ENCODE data around the gene ISLR. TPM values are rescaled to one million over a fixed set of nuclear protein-coding genes. Genes with fewer than 3 reads are reported as not detected.

ISLR gene
- total and polyA plus RNA-seq, 12 donors, result 8.8 to 19.7 (median 13.2) TPM

GRCh38 chr15:74179983-74180880 lies 6.7 kb downstream of the ISLR start:
- H3K27ac ChIP-seq, result peak overlapping the region; percentile 41 to 84 (median 76)
- H3K4me3 ChIP-seq, result peak overlapping the region in 2 of 10 donors; percentile 8 to 16
- no peaks in the 10 kb centered on the region for H3K27me3 ChIP-seq
- ATAC-seq (peak; percentile 54 to 68 (median 64)), DNase-seq (peak; percentile 48 to 50)
- peaks cover 14 to 59% (median 46%) of the 10 kb centered on the region in 9 donors for H3K4me1 ChIP-seq
- no peaks in the 10 kb centered on the region for H3K36me3 ChIP-seq
- peak in 2 of 9 donors; percentile 11 to 33 for TF ChIP-seq CTCF (IDR thresholded peaks at IDR 0.05)
- intact Hi-C loops (cut with DNase I), result loop anchor here in 4 of 10 donors (1.0 to 5.0 kb wide), 5 partner anchors 43 to 137 kb away; no protein-coding TSS in a partner anchor
- no peaks in the 10 kb centered on the region for H3K9me3 ChIP-seq
- WGBS, 2 donors, result 52 to 59% methylated on average over 17 of the region's 17 CpGs

- no peak for TF ChIP-seq CTCF (IDR thresholded peaks at IDR 0.05)
- Histone ChIP-seq H3K27me3 (no peaks in the 10 kb centered on the region), H3K36me3 (no peaks in the 10 kb centered on the region), H3K4me3 (no peak overlapping the region), H3K27ac (peak overlapping the region in 9 of 10 donors; percentile 41 to 84 (median 76)), H3K9me3 (no peaks in the 10 kb centered on the region), H3K4me1 (peaks cover 14 to 51% (median 46%) of the 10 kb centered on the region in 9 donors)
- DNase-seq (no peak), ATAC-seq (no peak)
- intact Hi-C loops (cut with DNase I), result loop anchor here in 2 of 10 donors (1.0 to 5.0 kb wide), 4 partner anchors 44 to 136 kb away; no protein-coding TSS in a partner anchor
- WGBS, 2 donors, result 82 to 85% methylated on average over 21 of the region's 21 CpGs
Measured at GRCh38 chr15:74180881-74181602, 7.5 kb downstream of the ISLR start.

- Histone ChIP-seq H3K4me3 (no peak overlapping the region), H3K4me1 (peaks cover 14 to 40% (median 35%) of the 10 kb centered on the region in 9 donors), H3K36me3 (no peaks in the 10 kb centered on the region), H3K27ac (no peak overlapping the region), H3K27me3 (no peaks in the 10 kb centered on the region), H3K9me3 (no peaks in the 10 kb centered on the region)
- 92 to 96% methylated on average over 8 of the region's 8 CpGs for WGBS, 2 donors
- ATAC-seq (no peak), DNase-seq (no peak)
- TF ChIP-seq CTCF (IDR thresholded peaks at IDR 0.05), result no peak
- intact Hi-C loops (cut with DNase I), result loop anchor here in 1 of 10 donors (5.0 kb wide), 1 partner anchor 135 kb away; no protein-coding TSS in a partner anchor
Measured at GRCh38 chr15:74182131-74182530, 8.6 kb downstream of the ISLR start.

- no peaks in the 10 kb centered on the region for H3K27me3 ChIP-seq
- H3K4me1 ChIP-seq, result peaks cover 6 to 17% (median 14%) of the 10 kb centered on the region in 9 donors
- intact Hi-C loops (cut with DNase I), result loop anchor here in 1 of 10 donors (5.0 kb wide), 1 partner anchor 133 kb away; no protein-coding TSS in a partner anchor
- WGBS, 2 donors, result 84 to 93% methylated on average over 12 of the region's 12 CpGs
- no peak for ATAC-seq
- H3K36me3 ChIP-seq, result no peaks in the 10 kb centered on the region
- H3K4me3 ChIP-seq, result no peak overlapping the region
- no peak for DNase-seq
- H3K9me3 ChIP-seq, result no peaks in the 10 kb centered on the region
- H3K27ac ChIP-seq, result no peak overlapping the region
- TF ChIP-seq CTCF (IDR thresholded peaks at IDR 0.05), result no peak
Measured at GRCh38 chr15:74184582-74185091, 11.1 kb downstream of the ISLR start.

All from heart right ventricle (tissue), 16 donors.